Dermis blood vessel endothelial cell (primary cell): ENCODE measurements around the gene C6orf58. TPM values are rescaled to one million over a fixed set of nuclear protein-coding genes. Genes with fewer than 3 reads are reported as not detected.
"Not testable (repeated sequence)": the region's sequence is repeated elsewhere in the genome, so short reads cannot be mapped to it uniquely, and the experiment has no call there.

Experiments
- DNase-seq: peaks from one replicate; pipeline ENCODE4 v3.0.0; 2010
- total RNA-seq: library from RNA; depleted of rRNA; stranded (reverse); fragments of >200 nt; gene quantifications from 2 replicates; pipeline ENCODE4 v1.2.3, GENCODE V29; 2014

The C6orf58 gene
- total RNA-seq, 1 donor from 2014 or later: not detected

DNA sequence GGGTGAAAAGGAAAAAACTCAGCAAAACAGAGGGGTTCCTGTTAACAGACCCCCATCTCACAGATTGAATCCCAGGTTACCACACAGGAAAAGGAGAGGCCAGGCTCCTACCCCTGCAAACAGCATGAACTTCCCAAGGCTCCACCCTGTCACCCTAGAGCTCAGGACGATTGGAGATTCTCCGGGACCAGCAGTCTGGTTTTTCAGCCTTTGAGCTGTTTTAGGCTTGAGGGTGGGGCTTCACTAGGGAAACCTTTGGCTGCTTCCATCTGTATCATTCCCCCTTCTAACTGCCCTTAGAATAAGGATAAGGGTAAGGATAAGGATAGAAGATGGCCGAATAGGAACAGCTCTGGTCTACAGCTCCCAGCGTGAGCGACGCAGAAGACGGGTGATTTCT is 16.0 kb downstream of the C6orf58 start:
- no peak for DNase-seq

GRCh38 chr6:127593456-127593855 is 16.5 kb downstream of the C6orf58 start:
- not testable (repeated sequence) for DNase-seq

GRCh38 chr6:127606131-127606562 is 29.2 kb downstream of the C6orf58 start:
- peak; percentile 40 for DNase-seq

DNA sequence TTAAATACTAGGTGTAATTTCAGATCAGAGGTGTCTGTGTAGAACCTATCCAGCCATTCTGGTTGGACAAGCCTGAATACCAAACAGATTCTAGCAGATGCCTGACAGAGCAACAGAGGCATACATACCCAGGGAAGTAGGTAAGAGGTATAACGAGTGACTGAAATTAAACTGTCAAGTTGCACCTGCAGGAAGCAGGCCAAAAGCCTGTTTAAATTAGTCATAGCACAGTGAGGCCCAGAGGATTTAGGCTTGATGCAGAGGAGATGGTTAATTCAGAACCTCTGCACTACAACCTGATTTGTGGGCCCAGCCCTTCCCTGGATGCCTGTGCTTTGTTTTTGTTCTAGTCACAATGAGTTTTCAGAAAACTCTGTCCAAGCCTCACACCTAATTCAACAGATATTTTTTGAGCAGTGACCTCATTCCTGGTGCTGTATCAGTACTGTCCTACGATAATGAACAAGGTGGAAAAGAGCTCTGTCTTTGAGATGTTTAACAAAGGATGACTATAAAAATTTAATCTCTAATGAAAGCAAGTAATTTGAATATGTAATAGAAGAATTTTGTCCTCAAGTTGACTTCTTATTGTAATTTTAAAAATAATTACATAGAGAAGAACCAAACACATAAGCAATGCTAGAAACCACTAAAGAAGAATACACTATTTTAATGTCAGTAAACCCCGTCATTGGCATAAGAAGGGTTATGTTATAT is 31.7 kb downstream of the C6orf58 start:
- DNase-seq: no peak

GRCh38 chr6:127618729-127619128 is 41.8 kb downstream of the C6orf58 start:
- DNase-seq: no peak

- no peak for DNase-seq
Measured at GRCh38 chr6:127630800-127631199, 53.8 kb downstream of the C6orf58 start.

- no peak for DNase-seq
Measured at GRCh38 chr6:127634178-127634577, 57.2 kb downstream of the C6orf58 start.

- no peak for DNase-seq
Measured at GRCh38 chr6:127635091-127635490, 58.1 kb downstream of the C6orf58 start.

GRCh38 chr6:127637830-127638409 is 60.9 kb downstream of the C6orf58 start:
- DNase-seq: no peak

Other genes starting within 250 kb of the C6orf58 start
- 47.3 and 64.5 TPM in 2 replicates for gene ECHDC1, start 233.6 kb upstream of the C6orf58 start, total RNA-seq
- gene KIAA0408, start 117.8 kb upstream of the C6orf58 start, total RNA-seq: under 0.01 TPM in 1 of 2 replicates, not detected in the other